K562 (cell line): ENCODE data around the gene LENG8.
A peak's percentile ranks its signal among the peaks of the same experiment; 100 is the strongest.

Experiments used
- CTCF ChIP-seq, 3 experiments: IDR thresholded peaks in 2 of 3; conservative IDR thresholded peaks in 1 of 3; 2 replicates each; pipeline ENCODE4 v1.5.1; 2011 to 2012; ENCODE audit warnings: low read length in 3 of 3, mild to moderate bottlenecking in 3 of 3, control low read depth in 2 of 3, improper control_type of control experiment in 1 of 3, inconsistent platforms in 1 of 3, low read depth in 1 of 3, mixed read lengths in 1 of 3, moderate library complexity in 1 of 3; ENCODE audit not compliant: insufficient read depth in 2 of 3
- DACH1 ChIP-seq: fragments of 450-650 bp; IDR thresholded peaks from 2 replicates; pipeline ENCODE4 v1.6.1; 2018; ENCODE audit not compliant: partially characterized antibody
- HDAC3 ChIP-seq: fragments of 450-650 bp; IDR thresholded peaks from 2 replicates; pipeline ENCODE4 v1.6.1; 2018; ENCODE audit warnings: borderline replicate concordance, mild to moderate bottlenecking, moderate library complexity; ENCODE audit not compliant: partially characterized antibody
- JUND ChIP-seq, 2 experiments: IDR thresholded peaks; 2 replicates in 1 of 2; 3 replicates in 1 of 2; pipeline ENCODE4 v1.6.1; 2011; ENCODE audit warnings: borderline replicate concordance in 2 of 2, low read depth in 2 of 2, low read length in 2 of 2, improper control_type of control experiment in 1 of 2, missing biosample characterization in 1 of 2, missing genetic modification characterization in 1 of 2, missing genetic modification reagents in 1 of 2
- KAT8 ChIP-seq: fragments of 450-650 bp; IDR thresholded peaks from 2 replicates; pipeline ENCODE4 v1.6.1; 2016; ENCODE audit warnings: low read depth, mild to moderate bottlenecking
- NCOR1 ChIP-seq: fragments of 450-650 bp; IDR thresholded peaks from 2 replicates; pipeline ENCODE4 v1.6.1; 2016; ENCODE audit warnings: mild to moderate bottlenecking, moderate library complexity
- NONO ChIP-seq, 2 experiments: fragments of 200-400 bp in 1 of 2; fragments of 450-650 bp in 1 of 2; formaldehyde crosslinking in 1 of 2; IDR thresholded peaks; 2 replicates each; pipeline ENCODE4 v1.6.1; 2017; ENCODE audit warnings: low read depth in 2 of 2, mild to moderate bottlenecking in 2 of 2, moderate library complexity in 2 of 2, low read length in 1 of 2
- POLR2A ChIP-seq: fragments of 450-650 bp; conservative IDR thresholded peaks from 2 replicates; pipeline ENCODE4 v1.6.1; 2016
- RBM39 ChIP-seq: fragments of 200-400 bp; formaldehyde crosslinking; optimal IDR thresholded peaks from 2 replicates; pipeline ENCODE3; 2018; ENCODE audit warnings: low read depth, low read length
- SREBF1 ChIP-seq: fragments of 150-350 bp; IDR thresholded peaks from 2 replicates; pipeline ENCODE4 v1.6.1; 2014; ENCODE audit warnings: antibody characterized with exemption, low read depth, low read length, borderline replicate concordance
- SRSF1 ChIP-seq: fragments of 200-400 bp; formaldehyde crosslinking; IDR thresholded peaks from 2 replicates; pipeline ENCODE4 v1.6.1; 2017; ENCODE audit warnings: mild to moderate bottlenecking, low read depth, low read length, moderate library complexity
- STAT5A ChIP-seq: IDR thresholded peaks from 2 replicates; pipeline ENCODE4 v1.6.1; 2012; ENCODE audit warnings: low read length, inconsistent platforms, borderline replicate concordance
- YY1 ChIP-seq, 3 experiments: IDR thresholded peaks; 2 replicates each; pipeline ENCODE4 v1.6.1; 2011; ENCODE audit warnings: low read length in 2 of 3, mild to moderate bottlenecking in 2 of 3, moderate library complexity in 2 of 3, borderline replicate concordance in 1 of 3, control low read depth in 1 of 3, low read depth in 1 of 3; ENCODE audit not compliant: insufficient read depth in 3 of 3, insufficient replicate concordance in 2 of 3, control insufficient read depth in 1 of 3, insufficient read length in 1 of 3; ENCODE audit errors: extremely low read depth in 1 of 3
- ZBTB33 ChIP-seq: sonication (generic); formaldehyde crosslinking; IDR thresholded peaks from 2 replicates; pipeline ENCODE4 v1.8.1; 2023; ENCODE audit warnings: mild to moderate bottlenecking, missing genetic modification reagents

GRCh38 chr19:54477650-54478049 is 28.7 kb downstream of the LENG8 start:
- TF ChIP-seq YY1 (IDR thresholded peaks at IDR 0.05; ENCODE audit: borderline replicate concordance in 1 of 3, control insufficient read depth in 1 of 3, extremely low read depth in 1 of 3, insufficient read depth in 3 of 3, insufficient read length in 1 of 3, insufficient replicate concordance in 2 of 3, low read depth in 1 of 3, low read length in 2 of 3) (no peak), NCOR1 (no peak), HDAC3 (no peak), CTCF (IDR thresholded peaks at IDR 0.05 in 2 of 3, conservative IDR thresholded peaks at IDR 0.05 in 1 of 3; ENCODE audit: insufficient read depth in 2 of 3, low read depth in 1 of 3, low read length in 3 of 3) (peak in 2 of 3 experiments; percentile 21 to 29; a peak in 2 of 6 replicates), SREBF1 (no peak), KAT8 (no peak), RBM39 (no peak), STAT5A (no peak), NONO (IDR thresholded peaks at IDR 0.05; ENCODE audit: low read depth in 2 of 2, low read length in 1 of 2) (no peak), JUND (IDR thresholded peaks at IDR 0.05; ENCODE audit: borderline replicate concordance, low read depth, low read length) (no peak), JUND (tag; IDR thresholded peaks at IDR 0.05; ENCODE audit: borderline replicate concordance, low read depth, low read length) (no peak), ZBTB33 (CRISPR knock-in tag) (no peak), POLR2A (no peak), DACH1 (no peak), SRSF1 (no peak)
